Measurements from ENCODE around the gene SYT8. TPM values are rescaled to one million over a fixed set of nuclear protein-coding genes. Genes with fewer than 3 reads are reported as not detected.

SYT8 gene
- total RNA-seq, 1 experiment from 2014 or later = not detected

DNA sequence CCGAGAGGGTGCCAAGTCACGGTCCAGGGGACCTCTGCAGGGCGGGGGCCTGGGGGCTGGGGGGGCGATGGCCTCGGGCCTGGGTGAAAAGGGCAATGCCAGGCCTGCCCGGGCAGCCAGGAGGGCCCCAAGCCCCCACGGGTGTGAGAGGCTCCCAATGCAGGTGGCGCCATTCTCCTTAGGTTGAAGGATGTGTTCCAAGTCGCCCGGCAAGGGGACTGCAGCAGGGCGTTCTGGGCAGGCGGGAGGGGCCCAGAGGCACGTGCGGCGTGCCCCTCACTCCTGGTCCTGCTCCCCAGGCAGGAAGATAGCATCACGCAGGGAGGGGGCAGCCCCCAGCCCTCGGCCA is 3.3 kb downstream of the SYT8 start:
- Histone ChIP-seq H3K9me3 (ENCODE audit: control insufficient read depth, low read depth, low read length) (no peaks in the 10 kb centered on the region), H3K27ac (ENCODE audit: insufficient read length, low read depth, low read length) (no peak overlapping the region), H2BK5ac (ENCODE audit: insufficient read length, low read length) (no peak overlapping the region), H2BK120ac (ENCODE audit: low read depth, low read length, poor library complexity, severe bottlenecking) (no peak overlapping the region), H4K8ac (replicated peaks; ENCODE audit: insufficient read length, low read depth, low read length) (no peak overlapping the region), H3K23me2 (ENCODE audit: insufficient read length, low read depth, low read length, poor library complexity, severe bottlenecking) (no peaks in the 10 kb centered on the region), H3K79me2 (ENCODE audit: insufficient read depth, low read length) (no peaks in the 10 kb centered on the region), H3K9ac (ENCODE audit: extremely low read depth, insufficient read length, low read length) (no peak overlapping the region), H3K23ac (ENCODE audit: insufficient read length, low read depth, low read length) (no peak overlapping the region), H3T11ph (ENCODE audit: low read length) (no peak overlapping the region), H3K4ac (ENCODE audit: low read depth, low read length) (no peak overlapping the region), H3K27me3 (ENCODE audit: insufficient read depth, low read length) (no peaks in the 10 kb centered on the region), H2AFZ (ENCODE audit: low read length) (no peak overlapping the region), H2AK5ac (ENCODE audit: insufficient read length, low read length) (no peak overlapping the region), H3K79me1 (ENCODE audit: insufficient read depth, low read depth, low read length, poor library complexity, severe bottlenecking) (no peaks in the 10 kb centered on the region), H3K4me1 (ENCODE audit: insufficient read depth, low read length) (no peaks in the 10 kb centered on the region), H3K18ac (ENCODE audit: insufficient read length, low read depth, low read length) (no peak overlapping the region), H3K14ac (ENCODE audit: insufficient read depth, low read length) (no peak overlapping the region), H3K4me2 (ENCODE audit: insufficient read depth, insufficient read length, low read length) (no peak overlapping the region), H2BK15ac (ENCODE audit: low read depth, low read length) (no peak overlapping the region), H3K56ac (ENCODE audit: insufficient read length, low read depth, low read length) (no peak overlapping the region), H4K91ac (ENCODE audit: insufficient read length, low read depth, low read length) (no peak overlapping the region), H2BK20ac (ENCODE audit: low read depth, low read length, poor library complexity, severe bottlenecking) (no peak overlapping the region), H4K5ac (ENCODE audit: insufficient read length, low read depth, low read length) (no peak overlapping the region), H2BK12ac (ENCODE audit: insufficient read length, low read depth, low read length) (no peak overlapping the region), H4K20me1 (ENCODE audit: control insufficient read depth, insufficient read depth, insufficient read length) (no peaks in the 10 kb centered on the region)
- peaks cover 2 to 6% of the 10 kb centered on the region in 2 experiments; a peak in 3 of 4 replicates for H3K4me1 Mint-ChIP-seq
- no peaks in the 10 kb centered on the region; a peak in 1 of 5 replicates for H3K9me3 Mint-ChIP-seq
- TF ChIP-seq, protein P1, sequence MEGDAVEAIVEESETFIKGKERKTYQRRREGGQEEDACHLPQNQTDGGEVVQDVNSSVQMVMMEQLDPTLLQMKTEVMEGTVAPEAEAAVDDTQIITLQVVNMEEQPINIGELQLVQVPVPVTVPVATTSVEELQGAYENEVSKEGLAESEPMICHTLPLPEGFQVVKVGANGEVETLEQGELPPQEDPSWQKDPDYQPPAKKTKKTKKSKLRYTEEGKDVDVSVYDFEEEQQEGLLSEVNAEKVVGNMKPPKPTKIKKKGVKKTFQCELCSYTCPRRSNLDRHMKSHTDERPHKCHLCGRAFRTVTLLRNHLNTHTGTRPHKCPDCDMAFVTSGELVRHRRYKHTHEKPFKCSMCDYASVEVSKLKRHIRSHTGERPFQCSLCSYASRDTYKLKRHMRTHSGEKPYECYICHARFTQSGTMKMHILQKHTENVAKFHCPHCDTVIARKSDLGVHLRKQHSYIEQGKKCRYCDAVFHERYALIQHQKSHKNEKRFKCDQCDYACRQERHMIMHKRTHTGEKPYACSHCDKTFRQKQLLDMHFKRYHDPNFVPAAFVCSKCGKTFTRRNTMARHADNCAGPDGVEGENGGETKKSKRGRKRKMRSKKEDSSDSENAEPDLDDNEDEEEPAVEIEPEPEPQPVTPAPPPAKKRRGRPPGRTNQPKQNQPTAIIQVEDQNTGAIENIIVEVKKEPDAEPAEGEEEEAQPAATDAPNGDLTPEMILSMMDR (conservative IDR thresholded peaks at IDR 0.05) = no peak; the same call in 2 of the 3 replicates
- no peak overlapping the region for H3K4me3 Mint-ChIP-seq
- H3K27ac Mint-ChIP-seq = no peak overlapping the region
- H3K27me3 Mint-ChIP-seq (ENCODE audit: low read depth) = peaks cover 8% of the 10 kb centered on the region
- no peak for DNase-seq
- WGBS (ENCODE audit: extremely low coverage, insufficient read length, low lambda C conversion rate) = no CpG with 5 or more reads among the region's 17 CpGs
- H3K36me3 Mint-ChIP-seq (ENCODE audit: insufficient read depth in 1 of 3, low read depth in 3 of 3) = no peaks in the 10 kb centered on the region

All from H9 (cell line).